HG03280 (cell line): ENCODE measurements around the gene RALGPS2.

Experiments used
- ATAC-seq: cut with Tn5 transposase; IDR thresholded peaks from one replicate; pipeline ENCODE4 v1.9.1; 2021; ENCODE audit warnings: mild to moderate bottlenecking, moderate library complexity; ENCODE audit not compliant: unreplicated experiment

Gene RALGPS2

DNA sequence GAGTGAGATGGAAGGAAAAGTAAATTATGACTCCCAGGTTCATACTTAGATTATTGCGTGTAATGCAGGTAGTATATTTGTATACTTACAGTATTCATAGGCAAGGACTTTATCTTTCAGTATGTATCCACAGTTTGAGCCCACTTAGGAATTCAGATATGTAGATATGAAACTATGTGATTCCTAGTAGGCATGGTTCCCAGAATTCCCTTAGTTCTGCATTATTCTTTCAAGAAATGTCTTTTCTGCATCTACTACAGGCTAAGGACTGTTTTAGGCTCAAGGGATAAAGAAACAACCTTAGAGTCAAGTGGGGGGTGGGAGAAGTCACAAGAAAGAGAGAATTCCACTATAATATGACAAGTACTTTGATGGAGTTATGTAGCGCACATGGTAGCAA lies 132.1 kb downstream of the RALGPS2 start:
- ATAC-seq = no peak

DNA sequence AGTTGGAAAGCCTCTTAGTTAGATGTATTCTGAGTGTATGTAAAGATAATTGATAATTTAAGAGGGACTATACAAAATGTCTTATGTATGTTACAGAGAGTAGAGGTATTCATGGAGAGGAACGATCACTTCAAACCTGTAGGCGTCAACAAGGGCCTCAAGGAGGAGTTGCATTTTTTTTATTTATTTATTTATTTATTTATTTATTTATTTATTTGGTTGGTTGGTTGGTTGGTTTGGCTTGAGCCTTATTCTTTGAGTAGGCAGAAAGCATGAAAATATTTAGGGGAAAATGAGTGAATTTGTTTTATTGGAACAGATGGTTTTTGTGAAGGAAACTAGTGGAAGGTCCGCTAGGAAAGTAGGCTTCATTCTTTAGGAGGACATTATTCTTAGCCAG lies 137.4 kb downstream of the RALGPS2 start:
- no peak for ATAC-seq

DNA sequence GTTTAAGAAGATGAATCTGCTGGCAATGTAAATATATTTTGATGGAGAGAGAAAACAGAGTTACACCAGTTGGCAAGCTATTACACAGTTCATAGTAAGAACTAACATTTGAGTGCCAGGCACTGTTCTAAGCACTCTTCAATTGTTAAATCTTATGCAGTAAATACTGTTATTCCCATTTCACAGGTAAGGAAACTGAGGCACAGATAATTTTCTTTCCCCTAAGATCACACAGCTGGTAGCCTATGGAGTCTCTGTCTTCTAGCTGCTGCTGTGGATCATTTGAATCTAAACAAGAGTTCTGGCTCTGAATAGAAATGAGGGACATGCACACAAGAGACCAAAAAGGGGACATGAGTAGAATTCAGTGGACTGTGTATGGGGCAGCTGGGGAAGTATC lies 137.8 kb downstream of the RALGPS2 start:
- no peak for ATAC-seq

DNA sequence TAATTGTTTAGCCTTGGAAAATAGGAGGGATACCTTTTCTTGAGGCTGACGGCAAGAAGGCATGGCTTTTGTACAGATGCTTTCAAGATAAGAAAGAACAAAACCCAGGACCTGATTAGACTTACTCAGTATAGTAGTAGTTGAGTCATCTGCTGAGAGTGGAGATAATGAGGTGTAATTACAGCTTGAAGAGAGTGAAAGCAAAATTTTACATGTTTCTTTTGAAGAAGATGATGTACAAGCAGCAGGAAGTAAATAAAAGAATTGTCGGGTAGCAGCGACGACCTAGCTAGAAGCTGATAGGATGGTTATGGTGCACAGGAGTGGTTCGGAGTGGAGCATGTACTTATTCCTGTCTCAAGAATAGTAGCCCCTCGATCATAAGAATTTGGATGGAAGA lies 139.3 kb downstream of the RALGPS2 start:
- ATAC-seq = no peak

DNA sequence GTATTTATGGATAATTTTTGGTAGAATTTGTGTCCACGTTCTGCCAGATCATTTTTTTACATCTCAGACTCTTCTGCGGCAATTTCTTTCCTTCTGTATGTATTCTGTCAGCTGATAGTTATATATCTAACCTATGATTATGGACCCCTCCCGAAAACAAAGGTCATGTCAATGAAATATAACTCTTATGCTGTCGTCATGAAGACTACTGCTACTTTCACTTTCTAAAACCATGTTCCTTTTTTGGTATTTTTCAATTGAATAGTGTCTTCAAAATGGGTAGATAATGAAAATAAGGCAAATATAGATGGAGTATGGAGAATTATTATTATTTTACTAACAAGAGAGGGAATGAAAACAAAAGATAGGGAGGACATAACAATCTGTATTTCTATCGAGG lies 142.6 kb downstream of the RALGPS2 start:
- no peak for ATAC-seq

DNA sequence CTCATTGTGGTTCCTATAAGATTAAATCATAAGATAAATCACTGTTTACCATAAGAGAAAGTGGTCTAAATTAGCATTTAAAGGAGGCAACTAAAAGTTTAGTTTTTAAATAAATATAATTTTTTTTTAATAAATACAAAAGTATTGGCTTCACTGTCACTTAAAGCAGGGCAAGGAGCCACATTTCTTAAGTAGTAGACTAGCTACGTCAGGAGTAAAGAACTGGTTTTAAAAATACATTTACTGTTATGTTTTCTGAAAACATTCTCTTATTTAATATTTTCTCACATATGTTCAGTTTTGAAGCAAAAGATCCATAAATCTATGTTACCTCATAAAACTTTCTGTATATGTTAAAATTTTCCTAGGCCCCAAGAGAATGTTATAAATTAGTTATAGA lies 143.7 kb downstream of the RALGPS2 start:
- no peak for ATAC-seq

DNA sequence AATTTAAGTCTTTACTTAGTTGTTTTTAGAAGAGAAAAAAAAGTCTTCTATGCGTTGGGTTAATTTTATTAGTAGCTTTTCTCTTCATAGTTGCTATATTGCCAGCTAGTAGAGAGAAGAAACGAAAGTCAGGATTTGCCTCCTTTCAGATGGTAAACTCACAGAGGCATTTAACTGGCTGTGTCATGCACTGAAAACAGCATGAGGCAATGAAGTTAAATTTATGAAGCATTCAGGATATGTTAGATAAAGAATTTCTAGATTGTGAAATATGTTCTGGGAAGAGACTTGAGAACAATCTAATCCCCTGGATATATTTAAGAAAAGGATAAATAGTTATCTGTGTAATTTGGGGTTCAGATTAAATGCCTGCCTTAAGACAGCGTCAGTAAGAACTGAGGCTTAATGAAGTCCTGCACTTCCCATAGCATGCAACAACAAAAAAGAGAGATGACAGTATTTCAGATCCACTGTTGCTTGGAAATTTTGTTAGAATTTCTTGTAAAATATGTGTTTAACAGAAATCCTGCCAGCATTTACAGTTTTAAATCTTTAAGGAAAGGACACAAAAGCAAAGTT lies 144.2 kb downstream of the RALGPS2 start:
- no peak for ATAC-seq

DNA sequence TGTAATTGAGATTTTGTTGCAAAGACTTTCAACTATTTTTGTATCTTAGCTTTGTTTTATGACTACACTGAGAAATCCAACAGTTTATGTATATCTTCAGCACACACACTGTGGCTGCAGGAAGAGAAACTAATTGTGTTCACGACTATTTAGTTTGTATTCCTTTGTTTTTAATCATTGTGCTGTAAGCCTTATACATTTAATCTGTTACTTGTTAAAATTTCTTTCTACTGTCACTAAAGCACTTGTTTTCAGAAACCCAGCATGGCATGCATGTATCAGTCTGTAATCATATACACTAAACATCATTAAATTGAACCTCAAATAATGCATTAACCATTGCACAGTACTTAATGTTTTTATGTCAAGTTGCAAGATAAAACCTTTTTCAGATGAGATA lies 145.2 kb downstream of the RALGPS2 start:
- no peak for ATAC-seq

DNA sequence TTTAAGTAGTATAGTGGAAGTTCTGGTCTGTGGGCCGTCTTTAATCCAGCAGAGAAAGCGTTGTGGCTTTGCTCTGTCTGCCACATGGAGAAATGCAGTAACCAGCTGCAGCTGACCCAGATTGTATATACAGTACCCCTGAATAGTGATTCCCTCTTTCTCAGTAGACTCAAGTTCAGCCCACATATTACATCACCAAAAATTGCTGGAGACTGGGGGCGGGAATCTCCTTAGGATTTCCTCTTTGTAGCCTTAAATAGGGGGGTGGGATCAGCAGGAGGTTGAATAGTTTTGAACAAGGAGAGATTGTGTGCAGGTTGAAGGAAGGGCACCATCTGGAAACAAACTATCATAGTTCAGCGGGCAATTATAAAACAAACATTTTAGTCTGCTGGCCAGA lies 145.9 kb downstream of the RALGPS2 start, which contains the start of gene ANGPTL1:
Gene ANGPTL1 (minus strand): TSS at position 134 of the 400 bp plus-strand sequence. CDS start 5,301 bp downstream, outside the sequence.
- ATAC-seq = no peak

DNA sequence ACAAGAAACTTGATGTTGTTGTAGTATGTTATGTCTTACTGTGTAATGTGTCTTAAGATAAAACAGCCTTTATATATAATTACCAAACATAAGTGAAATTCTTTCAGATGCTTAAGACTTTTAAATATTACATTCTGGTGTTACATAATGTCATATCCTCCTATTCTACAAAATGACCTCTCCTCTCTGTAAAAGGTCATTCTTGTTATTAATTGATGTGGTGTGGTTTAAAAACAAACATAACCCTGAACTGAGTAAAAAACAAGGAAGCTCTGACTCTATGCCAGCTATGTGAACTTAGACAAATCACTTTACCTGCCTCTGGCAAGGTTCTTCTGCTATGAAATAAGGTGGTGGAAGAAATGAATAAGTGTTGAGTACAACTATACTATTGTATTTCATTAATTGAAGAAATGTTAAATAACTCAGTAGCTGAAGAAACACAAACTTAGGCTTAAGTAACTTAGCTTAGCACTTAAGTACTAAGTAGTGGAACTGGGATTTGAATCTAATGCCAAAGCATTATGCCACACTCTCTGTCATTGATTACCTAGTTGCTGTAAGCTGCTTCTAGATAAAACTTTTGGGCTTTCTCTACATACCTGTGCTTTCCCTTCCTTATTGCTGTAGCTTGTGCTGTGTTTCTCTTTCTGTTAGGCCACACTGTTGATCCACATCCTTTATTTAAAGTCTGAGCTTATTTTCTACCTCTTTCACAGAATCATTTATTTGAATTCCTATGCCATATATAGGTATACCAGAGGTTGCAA lies 146.7 kb downstream of the RALGPS2 start:
- ATAC-seq = no peak

DNA sequence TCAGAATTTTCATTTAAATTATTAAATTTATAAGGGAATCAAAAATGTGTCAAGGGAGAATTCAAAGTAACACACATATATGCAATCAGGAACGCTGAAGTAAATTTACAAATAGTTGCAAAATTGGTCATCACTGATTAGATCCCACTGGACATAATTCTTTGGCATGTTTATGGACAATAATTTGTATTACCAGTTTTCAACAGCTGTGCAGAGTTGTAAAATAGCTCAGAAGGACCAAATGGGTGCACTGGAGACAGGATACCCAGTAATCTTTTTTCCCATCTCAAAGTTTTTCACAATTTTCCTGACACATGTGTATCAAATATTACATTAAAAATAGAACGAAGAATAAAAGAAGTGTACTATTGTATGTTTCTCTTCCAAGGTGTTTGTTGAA lies 149.9 kb downstream of the RALGPS2 start:
- no peak for ATAC-seq

DNA sequence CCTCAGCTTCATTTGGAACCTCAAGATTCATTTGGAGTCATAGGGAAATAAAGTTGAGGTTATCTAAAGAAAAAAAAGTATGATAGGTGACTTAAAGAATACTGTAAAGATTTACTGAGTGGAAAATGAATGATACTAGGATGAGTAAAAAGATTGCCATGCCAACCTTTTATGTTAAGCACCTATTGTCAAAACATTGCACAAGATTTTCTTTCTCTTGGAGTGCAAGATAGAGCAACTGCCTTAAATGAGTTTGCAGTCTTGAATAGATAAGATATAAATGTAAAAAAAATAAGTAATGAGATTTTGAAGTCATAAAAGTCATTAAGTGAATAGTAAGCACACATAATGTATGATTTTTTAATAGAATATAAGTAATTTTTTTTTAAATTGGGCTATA lies 150.9 kb downstream of the RALGPS2 start:
- ATAC-seq = no peak

DNA sequence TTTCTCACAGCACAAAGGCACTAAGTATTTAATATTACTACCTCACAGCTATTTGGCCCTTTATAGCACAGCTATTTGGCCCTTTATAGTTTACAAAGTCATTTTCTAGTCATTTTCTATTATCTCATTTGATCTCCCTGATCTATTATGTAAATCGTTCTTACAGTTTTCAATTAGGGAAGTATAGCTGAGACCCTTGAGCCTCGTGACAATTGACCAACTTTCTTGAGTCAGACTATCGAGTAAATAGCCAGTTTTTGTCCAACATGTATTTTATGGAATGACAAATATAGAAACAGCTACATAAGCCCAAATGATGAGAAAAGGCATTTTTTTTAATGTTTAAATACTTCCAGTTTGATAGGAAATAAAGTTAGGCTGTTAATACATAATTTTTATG lies 152.9 kb downstream of the RALGPS2 start:
- ATAC-seq = no peak

DNA sequence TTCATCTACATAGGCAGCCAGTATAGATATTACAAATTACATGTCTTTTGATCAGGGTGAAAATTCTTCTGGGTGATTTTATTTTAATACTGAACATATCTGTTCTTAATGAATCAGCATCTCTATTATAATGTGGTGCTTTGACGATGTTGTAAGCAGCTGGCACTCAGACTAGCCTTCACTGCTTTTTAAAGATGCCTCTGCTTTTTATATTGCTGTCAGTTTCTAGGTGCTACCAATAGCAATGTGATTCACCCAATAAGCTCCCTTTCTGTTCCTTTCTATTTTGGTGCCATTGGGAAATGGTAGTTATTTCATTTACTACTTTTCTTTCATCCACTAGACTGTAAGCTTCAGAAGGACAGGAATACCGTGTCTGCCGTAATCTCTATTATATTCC lies 156.9 kb downstream of the RALGPS2 start:
- no peak for ATAC-seq

DNA sequence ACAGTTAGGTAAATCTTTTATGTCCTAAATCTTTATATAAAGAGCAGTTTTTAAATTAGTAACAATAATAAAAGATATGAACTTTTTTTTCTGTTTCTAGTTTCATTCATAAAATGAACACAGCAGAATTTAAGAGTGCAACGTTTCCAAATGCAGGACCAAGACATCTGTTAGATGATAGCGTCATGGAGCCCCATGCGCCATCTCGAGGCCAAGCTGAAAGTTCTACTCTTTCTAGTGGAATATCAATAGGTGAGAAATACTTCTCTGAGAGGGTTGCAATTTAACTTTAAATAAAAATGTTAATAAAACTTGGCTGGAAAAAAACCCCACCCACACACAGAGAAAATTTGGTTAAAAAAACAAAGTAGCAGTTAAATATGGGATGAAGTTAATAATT lies 160.8 kb downstream of the RALGPS2 start:
- no peak for ATAC-seq

DNA sequence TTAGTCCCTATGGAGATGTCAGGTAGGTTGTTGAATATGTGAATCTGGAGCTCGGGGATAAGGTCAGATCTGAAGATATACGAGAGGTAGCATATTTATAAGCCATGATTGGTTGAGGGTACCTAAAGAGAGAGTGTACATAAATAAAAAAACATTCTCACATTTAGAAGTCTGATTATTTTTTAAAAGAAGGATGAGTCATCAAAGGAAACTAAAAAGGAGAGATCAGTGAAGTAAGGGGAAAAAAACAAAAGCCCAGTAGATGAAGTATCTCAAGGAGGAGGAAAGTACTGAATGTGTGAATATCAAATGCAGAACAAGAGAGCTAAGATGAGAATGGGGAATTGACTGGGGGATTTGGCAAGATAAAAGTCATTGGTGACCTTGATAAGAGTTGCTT lies 161.5 kb downstream of the RALGPS2 start:
- no peak for ATAC-seq

DNA sequence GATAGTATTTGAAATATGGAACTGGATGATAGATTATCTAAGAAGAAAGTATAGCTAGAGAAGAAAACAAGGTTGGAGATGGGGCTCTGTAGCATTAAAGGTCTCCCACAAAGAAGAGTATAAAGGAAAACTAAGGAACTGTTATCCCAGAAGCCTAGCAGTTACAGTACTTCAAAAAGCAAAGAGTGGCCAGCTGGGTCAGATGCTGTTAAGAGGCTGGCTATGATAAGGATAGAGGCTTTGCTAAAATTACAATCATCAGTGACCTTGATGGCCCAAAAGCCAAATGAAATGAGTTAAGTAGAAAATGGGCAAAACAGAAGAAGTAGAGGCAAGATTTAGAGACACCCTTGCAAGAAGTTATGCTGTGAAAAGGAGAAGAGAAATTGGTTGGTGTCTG lies 170.9 kb downstream of the RALGPS2 start:
- ATAC-seq = no peak

DNA sequence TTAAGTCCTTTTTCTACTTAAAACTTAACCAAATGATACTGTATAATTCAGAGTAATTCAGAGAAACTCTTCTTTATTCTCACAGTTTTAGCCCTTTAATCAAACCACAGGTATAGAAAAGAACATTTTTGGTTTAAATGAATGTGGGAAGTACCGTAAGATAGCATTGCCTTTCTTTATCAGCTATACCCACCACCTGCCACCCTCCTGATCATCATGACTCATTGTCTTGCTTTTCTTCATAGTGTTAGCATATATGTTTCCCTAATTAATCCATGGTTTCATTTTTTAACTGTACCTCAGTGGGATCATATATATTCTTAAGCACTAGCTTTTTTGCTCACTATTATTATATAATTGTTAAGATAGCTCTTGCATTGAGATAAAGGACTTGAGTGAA lies 173.4 kb downstream of the RALGPS2 start:
- no peak for ATAC-seq

DNA sequence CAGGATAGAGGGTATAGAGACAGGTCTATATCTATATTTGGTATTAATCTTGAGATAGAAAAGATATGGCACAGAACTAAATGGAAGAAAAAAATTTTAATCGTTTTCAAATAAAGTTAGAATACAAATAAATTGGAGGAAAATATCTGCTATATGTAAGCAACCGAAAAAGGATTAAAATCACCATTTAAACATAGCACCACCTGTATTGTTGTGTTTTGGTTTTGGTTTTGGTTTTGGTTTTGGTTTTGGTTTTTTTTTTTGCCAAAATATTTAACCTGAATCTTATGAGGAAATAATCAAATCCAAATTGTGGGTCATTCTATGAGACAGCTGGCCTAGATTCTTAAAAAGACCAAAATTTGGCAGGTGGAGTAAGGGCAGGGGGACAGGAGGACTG lies 174.4 kb downstream of the RALGPS2 start:
- ATAC-seq = no peak

DNA sequence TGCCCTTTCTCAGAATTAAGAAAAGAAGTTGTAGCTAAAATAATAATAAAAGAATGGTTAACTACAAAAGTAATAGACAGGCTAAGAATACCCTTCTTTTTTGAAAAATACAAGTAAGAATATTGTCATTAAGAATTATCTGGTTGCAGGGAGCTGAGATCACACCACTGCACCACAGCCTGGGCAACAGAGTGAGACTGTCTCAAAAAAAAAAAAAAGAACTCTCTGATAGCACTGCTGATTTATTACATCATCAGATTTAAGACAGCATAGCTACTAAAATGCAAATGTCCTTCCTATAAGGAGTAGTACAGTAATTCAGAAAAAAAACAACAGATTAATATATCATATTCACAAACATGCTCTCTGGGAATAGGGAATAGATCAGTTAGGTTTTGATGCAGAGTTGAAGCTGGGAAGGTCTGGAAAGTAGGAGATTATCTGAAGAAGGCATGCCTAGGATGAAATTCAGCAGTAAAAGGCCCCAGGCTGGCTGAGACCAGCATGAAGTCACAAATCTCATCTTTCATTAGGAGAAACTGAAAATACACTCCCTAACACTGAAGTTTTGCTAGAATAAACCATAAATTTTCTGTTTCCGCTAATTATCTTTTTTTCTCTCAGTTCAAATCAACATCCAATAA lies 176.6 kb downstream of the RALGPS2 start:
- ATAC-seq = no peak

DNA sequence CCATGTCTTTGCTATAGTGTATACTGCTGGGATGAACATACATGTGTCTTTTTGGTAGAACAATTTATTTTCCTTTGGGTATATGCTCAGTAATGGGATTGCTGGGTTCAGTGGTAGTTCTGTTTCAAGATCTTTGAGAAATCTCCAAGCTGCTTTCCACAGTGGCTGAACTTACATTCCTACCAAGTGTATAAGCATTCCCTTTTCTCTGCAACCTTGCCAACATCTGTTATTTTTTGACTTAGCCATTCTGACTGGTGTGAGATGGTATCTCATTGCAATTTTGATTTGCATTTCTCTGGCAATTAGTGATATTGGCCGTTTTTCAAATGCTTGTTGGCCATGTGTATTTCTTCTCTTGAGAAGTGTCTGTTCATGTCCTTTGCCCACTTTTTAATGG lies 183.3 kb downstream of the RALGPS2 start:
- no peak for ATAC-seq

DNA sequence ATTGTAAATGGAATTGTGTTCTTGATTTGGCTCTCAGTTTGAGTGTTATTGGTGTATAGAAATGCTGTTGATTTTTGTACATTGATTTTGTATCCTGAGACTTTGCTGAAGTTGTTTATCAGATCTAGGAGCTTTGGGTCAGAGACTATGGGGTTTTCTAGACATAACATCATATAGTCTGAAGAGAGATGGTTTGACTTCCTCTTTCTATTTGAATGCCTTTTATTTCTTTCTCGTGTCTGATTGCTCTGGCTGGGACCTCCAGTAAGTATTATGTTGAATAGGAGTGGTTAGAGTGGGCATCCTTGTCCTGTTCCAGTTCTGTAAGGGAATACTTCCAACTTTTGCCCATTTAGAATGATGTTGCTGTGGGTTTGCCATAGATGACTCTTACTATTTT lies 185.0 kb downstream of the RALGPS2 start:
- no peak for ATAC-seq
